NCI-H1436 (cell line): ENCODE results near the gene LPP.

Experiments used
- DNase-seq: peaks from one replicate; lab custom pipeline; 2025; lab: John Stamatoyannopoulos, UW

LPP gene

GRCh38 chr3:188299068-188299467 is 145.1 kb downstream of the LPP start:
- DNase-seq, result no peak

- DNase-seq, result no peak
Measured at GRCh38 chr3:188299708-188300107, 145.8 kb downstream of the LPP start.

- no peak for DNase-seq
Measured at GRCh38 chr3:188301147-188301546, 147.2 kb downstream of the LPP start.

GRCh38 chr3:188303286-188303799 is 149.4 kb downstream of the LPP start:
- no peak for DNase-seq

- no peak for DNase-seq
Measured at GRCh38 chr3:188303823-188304222, 149.9 kb downstream of the LPP start.

- DNase-seq, result no peak
Measured at GRCh38 chr3:188304501-188304900, 150.5 kb downstream of the LPP start.

GRCh38 chr3:188305220-188305619 is 151.3 kb downstream of the LPP start:
- no peak for DNase-seq

GRCh38 chr3:188306435-188307005 is 152.6 kb downstream of the LPP start:
- no peak for DNase-seq

- DNase-seq, result no peak
Measured at GRCh38 chr3:188309437-188310269, 155.7 kb downstream of the LPP start.

GRCh38 chr3:188310270-188310710 is 156.3 kb downstream of the LPP start:
- no peak for DNase-seq

GRCh38 chr3:188315553-188315952 is 161.6 kb downstream of the LPP start:
- no peak for DNase-seq

- no peak for DNase-seq
Measured at GRCh38 chr3:188316021-188316722, 162.2 kb downstream of the LPP start.

- DNase-seq, result no peak
Measured at GRCh38 chr3:188316723-188317070, 162.7 kb downstream of the LPP start.

GRCh38 chr3:188319569-188319968 is 165.6 kb downstream of the LPP start:
- no peak for DNase-seq

- DNase-seq, result no peak
Measured at GRCh38 chr3:188320757-188321156, 166.8 kb downstream of the LPP start.

GRCh38 chr3:188321258-188321657 is 167.3 kb downstream of the LPP start:
- no peak for DNase-seq

- DNase-seq, result no peak
Measured at GRCh38 chr3:188322135-188322887, 168.4 kb downstream of the LPP start.

- no peak for DNase-seq
Measured at GRCh38 chr3:188323067-188323842, 169.3 kb downstream of the LPP start.

- DNase-seq, result no peak
Measured at GRCh38 chr3:188326111-188326510, 172.2 kb downstream of the LPP start.

GRCh38 chr3:188326968-188327367 is 173.0 kb downstream of the LPP start:
- DNase-seq, result no peak

GRCh38 chr3:188327433-188327832 is 173.5 kb downstream of the LPP start:
- no peak for DNase-seq
